Upper lobe of left lung (tissue), 6 donors: ENCODE results near the gene MYO1F. TPM values are rescaled to one million over a fixed set of nuclear protein-coding genes. Genes with fewer than 3 reads are reported as not detected.

Experiments
- ATAC-seq, 2 donors: fragments of 200-7000 bp; cut with Tn5 transposase; one replicate each; pipeline ENCODE4 v1.9.1; 2022; ENCODE audit warnings: mild to moderate bottlenecking in 2 of 2, moderate library complexity in 2 of 2; ENCODE audit not compliant: low FRiP score in 2 of 2
- DNase-seq, 2 donors: peaks; one replicate each; pipeline ENCODE4 v3.0.0-alpha.2; 2019 to 2020
- H3K27ac ChIP-seq, 4 donors: fragments of 200-600 bp; sonication (generic); one replicate each; pipeline ENCODE4 v1.5.1; 2016 to 2019
- H3K27me3 ChIP-seq, 4 donors: fragments of 200-600 bp; sonication (generic); one replicate each; pipeline ENCODE4 v1.5.1; 2017 to 2019
- H3K36me3 ChIP-seq, 4 donors: fragments of 200-600 bp; sonication (generic); one replicate each; pipeline ENCODE4 v1.5.1; 2016 to 2019
- H3K4me1 ChIP-seq, 4 donors: fragments of 200-600 bp; sonication (generic); one replicate each; pipeline ENCODE4 v1.5.1; 2018 to 2019
- H3K4me3 ChIP-seq, 4 donors: fragments of 200-600 bp; sonication (generic); one replicate each; pipeline ENCODE4 v1.5.1; 2017 to 2019; ENCODE audit warnings: mild to moderate bottlenecking in 2 of 4, moderate library complexity in 1 of 4
- H3K9me3 ChIP-seq, 4 donors: fragments of 200-600 bp; sonication (generic); one replicate each; pipeline ENCODE4 v1.5.1; 2018 to 2019
- EP300 ChIP-seq, 4 donors: sonication (generic); formaldehyde crosslinking; IDR thresholded peaks; one replicate each; pipeline ENCODE4 v1.5.1; 2017; ENCODE audit warnings: antibody characterized with exemption in 4 of 4, control low read depth in 2 of 4
- POLR2A ChIP-seq, 4 donors: fragments of 450-650 bp; IDR thresholded peaks; one replicate each; pipeline ENCODE4 v1.5.1; 2016 to 2017; ENCODE audit warnings: antibody characterized with exemption in 4 of 4, mild to moderate bottlenecking in 2 of 4
- POLR2AphosphoS5 ChIP-seq, 2 donors: sonication (generic); formaldehyde crosslinking; IDR thresholded peaks; one replicate each; pipeline ENCODE4 v1.5.1; 2017; ENCODE audit warnings: antibody characterized with exemption in 2 of 2
- WGBS, 2 donors: methylation state at CpG; one replicate each; pipeline ENCODE4 v1.1.5; 2017 to 2018; 5-methylcytosine and 5-hydroxymethylcytosine counted together
- total RNA-seq, 6 donors: library from RNA; depleted of rRNA in 4 of 6; stranded (reverse); fragments of >200 nt in 4 of 6; gene quantifications; one replicate each; pipeline versions ENCODE4 v1.1.0 to v1.2.1, GENCODE V29; 2016 to 2021
- TF ChIP-seq, protein P1 (sequence below), 6 experiments: fragments of 450-650 bp in 4 of 6; fragments of 200-600 bp in 2 of 6; sonication (generic) in 2 of 6; IDR thresholded peaks; one replicate each; pipeline ENCODE4 v1.5.1; 2016 to 2019; ENCODE audit warnings: antibody characterized with exemption in 6 of 6
- donor health status: DM: no; HTN: no; CAD: no; lungs with moderate emphysema.
- donor health status: DM: no; HTN: yes; CAD: no; lungs with severe emphysema.

MYO1F gene
- total RNA-seq, 6 donors from 2014 or later, result 47.3 to 246 (median 127) TPM

DNA sequence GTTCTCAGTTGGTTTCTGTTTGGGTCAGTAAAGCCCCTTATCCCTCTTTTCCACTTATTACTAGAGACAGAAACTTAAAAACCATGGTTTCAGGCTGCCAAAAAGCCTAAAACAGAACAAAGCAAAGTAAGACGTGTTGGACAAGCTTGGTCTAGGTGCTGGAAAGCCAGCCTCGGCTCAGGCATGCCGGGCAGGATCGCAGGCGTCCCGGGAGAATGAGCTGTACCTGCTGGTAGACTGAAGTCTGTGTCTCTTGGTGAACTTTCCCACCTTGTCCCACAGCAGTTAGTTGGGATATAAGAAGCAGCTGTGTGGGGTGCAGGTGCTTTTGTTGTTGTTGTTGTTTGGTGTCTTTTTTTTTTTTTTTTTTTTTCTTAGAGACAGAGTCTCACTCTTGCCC is 95.6 kb downstream of the MYO1F start:
- peak overlapping the region in 3 of 4 donors; percentile 37 to 68 (median 48) for H3K27ac ChIP-seq
- TF ChIP-seq POLR2AphosphoS5 (IDR thresholded peaks at IDR 0.05) (no peak), POLR2A (IDR thresholded peaks at IDR 0.05) (no peak), EP300 (IDR thresholded peaks at IDR 0.05) (no peak)
- TF ChIP-seq, protein P1, sequence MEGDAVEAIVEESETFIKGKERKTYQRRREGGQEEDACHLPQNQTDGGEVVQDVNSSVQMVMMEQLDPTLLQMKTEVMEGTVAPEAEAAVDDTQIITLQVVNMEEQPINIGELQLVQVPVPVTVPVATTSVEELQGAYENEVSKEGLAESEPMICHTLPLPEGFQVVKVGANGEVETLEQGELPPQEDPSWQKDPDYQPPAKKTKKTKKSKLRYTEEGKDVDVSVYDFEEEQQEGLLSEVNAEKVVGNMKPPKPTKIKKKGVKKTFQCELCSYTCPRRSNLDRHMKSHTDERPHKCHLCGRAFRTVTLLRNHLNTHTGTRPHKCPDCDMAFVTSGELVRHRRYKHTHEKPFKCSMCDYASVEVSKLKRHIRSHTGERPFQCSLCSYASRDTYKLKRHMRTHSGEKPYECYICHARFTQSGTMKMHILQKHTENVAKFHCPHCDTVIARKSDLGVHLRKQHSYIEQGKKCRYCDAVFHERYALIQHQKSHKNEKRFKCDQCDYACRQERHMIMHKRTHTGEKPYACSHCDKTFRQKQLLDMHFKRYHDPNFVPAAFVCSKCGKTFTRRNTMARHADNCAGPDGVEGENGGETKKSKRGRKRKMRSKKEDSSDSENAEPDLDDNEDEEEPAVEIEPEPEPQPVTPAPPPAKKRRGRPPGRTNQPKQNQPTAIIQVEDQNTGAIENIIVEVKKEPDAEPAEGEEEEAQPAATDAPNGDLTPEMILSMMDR (IDR thresholded peaks at IDR 0.05), result no peak

DNA sequence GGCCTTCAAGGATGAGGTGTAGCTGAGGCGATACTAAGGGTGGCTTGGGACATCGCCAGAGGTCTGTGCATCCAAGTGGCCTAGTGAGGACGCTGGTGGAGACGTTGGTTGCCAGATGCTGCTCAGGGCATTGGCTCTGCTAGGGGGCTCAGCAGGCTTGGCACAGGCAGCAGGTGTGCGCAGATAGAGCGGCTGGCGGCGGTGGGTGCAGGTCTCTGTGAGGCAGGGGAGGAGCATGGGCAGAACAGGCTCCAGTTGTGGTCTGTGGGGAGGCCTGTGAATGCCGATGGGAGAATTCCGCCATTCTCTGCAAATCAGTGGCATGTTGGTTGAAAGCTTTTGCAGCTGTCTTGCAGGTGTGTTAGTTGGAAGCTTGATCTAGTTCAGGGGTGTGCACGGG is 96.0 kb downstream of the MYO1F start:
- Histone ChIP-seq H3K27ac (peak overlapping the region; percentile 37 to 68 (median 45)), H3K9me3 (no peaks in the 10 kb centered on the region), H3K36me3 (peaks cover 26 to 85% (median 42%) of the 10 kb centered on the region in 4 donors), H3K4me3 (no peak overlapping the region), H3K4me1 (peaks cover 19 to 70% (median 37%) of the 10 kb centered on the region in 4 donors), H3K27me3 (no peaks in the 10 kb centered on the region)
- TF ChIP-seq POLR2A (IDR thresholded peaks at IDR 0.05), result no peak
- no peak for ATAC-seq
- peak in 1 of 2 donors; percentile 60 for DNase-seq
- 76 to 83% methylated on average over 11 of the region's 11 CpGs for WGBS, 2 donors

More for the DNA sequence above, 95.6 kb downstream of the MYO1F start:
- no peak overlapping the region for H3K4me3 ChIP-seq
- peaks cover 28 to 85% (median 43%) of the 10 kb centered on the region in 4 donors for H3K36me3 ChIP-seq
- DNase-seq (peak in 1 of 2 donors; percentile 40), ATAC-seq (no peak)
- H3K27me3 ChIP-seq, result no peaks in the 10 kb centered on the region
- 87 to 88% methylated on average over 6 of the region's 6 CpGs for WGBS, 2 donors
- H3K9me3 ChIP-seq, result no peaks in the 10 kb centered on the region
- H3K4me1 ChIP-seq, result peaks cover 19 to 72% (median 38%) of the 10 kb centered on the region in 4 donors

DNA sequence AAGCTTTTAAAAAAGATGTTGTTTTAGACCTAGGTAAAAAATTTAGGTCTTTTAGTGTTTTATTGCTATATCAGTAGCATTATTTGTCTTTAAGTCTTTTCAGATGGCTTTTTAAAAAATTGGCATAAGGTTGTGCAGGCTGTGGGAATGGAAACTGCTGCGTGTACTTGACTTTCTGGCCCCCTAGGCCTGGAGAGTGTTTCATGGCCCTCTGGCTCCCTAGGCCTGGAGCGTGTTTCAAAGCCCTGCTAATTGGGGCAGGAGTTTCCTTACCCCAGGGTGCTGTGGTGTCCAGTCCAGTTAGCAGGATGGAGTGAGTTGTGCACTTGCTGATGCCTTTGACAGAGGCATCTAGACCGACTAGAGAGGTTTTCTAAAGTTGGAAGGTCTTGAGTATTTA is 98.6 kb downstream of the MYO1F start:
- Histone ChIP-seq H3K36me3 (peaks cover 22 to 86% (median 41%) of the 10 kb centered on the region in 4 donors), H3K27me3 (no peaks in the 10 kb centered on the region), H3K4me1 (peaks cover 19 to 52% (median 32%) of the 10 kb centered on the region in 4 donors), H3K27ac (no peak overlapping the region), H3K9me3 (no peaks in the 10 kb centered on the region), H3K4me3 (no peak overlapping the region)
- WGBS, 2 donors, result 74 to 82% methylated on average over 3 of the region's 3 CpGs
- TF ChIP-seq, protein P1 (IDR thresholded peaks at IDR 0.05), result no peak
- TF ChIP-seq POLR2AphosphoS5 (IDR thresholded peaks at IDR 0.05), result no peak
- ATAC-seq (no peak), DNase-seq (no peak)

DNA sequence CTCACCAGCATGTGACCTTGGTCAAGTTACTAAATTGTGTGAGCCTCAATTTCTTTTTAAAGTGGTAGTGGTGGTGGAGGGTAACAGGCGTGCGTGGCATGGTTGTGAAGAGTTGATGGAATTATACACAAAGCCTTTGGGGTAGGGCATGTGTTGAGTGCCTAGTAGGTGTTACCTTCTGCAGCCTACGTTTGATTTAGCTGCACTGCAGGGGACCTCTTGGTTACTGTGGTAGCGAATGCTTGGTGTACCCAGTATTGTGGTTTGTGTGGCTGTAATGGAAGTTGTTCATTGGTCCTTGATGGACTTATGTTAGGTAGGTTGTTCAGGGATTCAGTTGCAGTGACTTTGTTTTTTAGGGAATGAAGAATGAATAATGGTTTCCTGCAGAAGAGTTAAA is 99.4 kb downstream of the MYO1F start:
- TF ChIP-seq POLR2AphosphoS5 (IDR thresholded peaks at IDR 0.05), result no peak
- no peak for TF ChIP-seq EP300 (IDR thresholded peaks at IDR 0.05)
- TF ChIP-seq, protein P1 (IDR thresholded peaks at IDR 0.05), result no peak
- TF ChIP-seq POLR2A (IDR thresholded peaks at IDR 0.05), result no peak
- WGBS, 2 donors, result 81% methylated on average over 4 of the region's 4 CpGs
- ATAC-seq, result no peak
- no peak overlapping the region for H3K4me3 ChIP-seq
- DNase-seq, result no peak
- H3K27ac ChIP-seq, result peak overlapping the region in 1 of 4 donors; percentile 9
- H3K4me1 ChIP-seq, result peaks cover 19 to 54% (median 36%) of the 10 kb centered on the region in 4 donors
- no peaks in the 10 kb centered on the region for H3K9me3 ChIP-seq
- H3K27me3 ChIP-seq, result no peaks in the 10 kb centered on the region
- peaks cover 18 to 86% (median 41%) of the 10 kb centered on the region in 4 donors for H3K36me3 ChIP-seq

GRCh38 chr19:8476524-8476923 is 100.7 kb downstream of the MYO1F start:
- peaks cover 17 to 88% (median 48%) of the 10 kb centered on the region in 4 donors for H3K36me3 ChIP-seq
- H3K27ac ChIP-seq, result no peak overlapping the region
- WGBS, 2 donors, result 84 to 90% methylated on average over 4 to 7 of the region's 8 CpGs
- H3K27me3 ChIP-seq, result no peaks in the 10 kb centered on the region
- no peaks in the 10 kb centered on the region for H3K9me3 ChIP-seq
- no peak for TF ChIP-seq POLR2AphosphoS5 (IDR thresholded peaks at IDR 0.05)
- TF ChIP-seq, protein P1 (IDR thresholded peaks at IDR 0.05), result no peak
- no peak for TF ChIP-seq EP300 (IDR thresholded peaks at IDR 0.05)
- no peak for DNase-seq
- no peak overlapping the region for H3K4me3 ChIP-seq
- peaks cover 14 to 50% (median 35%) of the 10 kb centered on the region in 4 donors for H3K4me1 ChIP-seq
- no peak for ATAC-seq
